ENCODE results near the gene MTCL1. TPM values are rescaled to one million over a fixed set of nuclear protein-coding genes. Genes with fewer than 3 reads are reported as not detected.

MTCL1 gene
- total and polyA plus RNA-seq, 2 donors: 11.0 to 15.9 TPM

GRCh38 chr18:8820396-8821082 lies 115.2 kb downstream of the MTCL1 start:
- no peaks in the 10 kb centered on the region for H3K9me3 ChIP-seq (ENCODE audit: control insufficient read depth in 2 of 2, insufficient read depth in 1 of 2, low read length in 1 of 2)
- H3K4me3 ChIP-seq (ENCODE audit: low read length in 2 of 2): no peak overlapping the region
- H3K36me3 ChIP-seq (ENCODE audit: control insufficient read depth in 2 of 2, insufficient read depth in 2 of 2, low read length in 1 of 2): no peaks in the 10 kb centered on the region
- no peak overlapping the region for H3K27ac ChIP-seq (ENCODE audit: low read depth in 1 of 2, low read length in 1 of 2)
- DNase-seq (ENCODE audit: low read depth in 6 of 9, low spot score in 9 of 9): peak in 2 of 9 donors; percentile 8 to 32
- no peaks in the 10 kb centered on the region for H3K27me3 ChIP-seq (ENCODE audit: control insufficient read depth in 2 of 2, insufficient read depth in 1 of 2, low read length in 1 of 2)
- H3K4me1 ChIP-seq (ENCODE audit: control insufficient read depth in 2 of 2, insufficient read depth in 2 of 2, low read length in 2 of 2): peaks cover 0 to 9% of the 10 kb centered on the region in 2 donors
- WGBS: 77% methylated on average over 9 of the region's 9 CpGs

- WGBS: 89% methylated on average over 3 of the region's 3 CpGs
- Histone ChIP-seq H3K9me3 (ENCODE audit: control insufficient read depth in 2 of 2, insufficient read depth in 1 of 2, low read length in 1 of 2) (no peaks in the 10 kb centered on the region), H3K4me3 (ENCODE audit: low read length in 2 of 2) (no peak overlapping the region), H3K27ac (ENCODE audit: low read depth in 1 of 2, low read length in 1 of 2) (no peak overlapping the region), H3K27me3 (ENCODE audit: control insufficient read depth in 2 of 2, insufficient read depth in 1 of 2, low read length in 1 of 2) (no peaks in the 10 kb centered on the region), H3K4me1 (ENCODE audit: control insufficient read depth in 2 of 2, insufficient read depth in 2 of 2, low read length in 2 of 2) (peaks cover 0 to 9% of the 10 kb centered on the region in 2 donors), H3K36me3 (ENCODE audit: control insufficient read depth in 2 of 2, insufficient read depth in 2 of 2, low read length in 1 of 2) (no peaks in the 10 kb centered on the region)
- DNase-seq (ENCODE audit: low read depth in 6 of 9, low spot score in 9 of 9): peak in 1 of 9 donors; percentile 13
Observed at GRCh38 chr18:8821083-8821465, 115.7 kb downstream of the MTCL1 start.

- no peaks in the 10 kb centered on the region for H3K27me3 ChIP-seq (ENCODE audit: control insufficient read depth in 2 of 2, insufficient read depth in 1 of 2, low read length in 1 of 2)
- DNase-seq (ENCODE audit: low read depth in 6 of 9, low spot score in 9 of 9): no peak
- no peaks in the 10 kb centered on the region for H3K9me3 ChIP-seq (ENCODE audit: control insufficient read depth in 2 of 2, insufficient read depth in 1 of 2, low read length in 1 of 2)
- H3K27ac ChIP-seq (ENCODE audit: low read depth in 1 of 2, low read length in 1 of 2): no peak overlapping the region
- WGBS: 95% methylated on average over 1 of the region's 1 CpG
- H3K4me1 ChIP-seq (ENCODE audit: control insufficient read depth in 2 of 2, insufficient read depth in 2 of 2, low read length in 2 of 2): peaks cover 0 to 9% of the 10 kb centered on the region in 2 donors
- H3K36me3 ChIP-seq (ENCODE audit: control insufficient read depth in 2 of 2, insufficient read depth in 2 of 2, low read length in 1 of 2): no peaks in the 10 kb centered on the region
- H3K4me3 ChIP-seq (ENCODE audit: low read length in 2 of 2): no peak overlapping the region
Observed at GRCh38 chr18:8821531-8821930, 116.2 kb downstream of the MTCL1 start.

GRCh38 chr18:8822643-8823042 lies 117.3 kb downstream of the MTCL1 start:
- peaks cover 0 to 9% of the 10 kb centered on the region in 2 donors for H3K4me1 ChIP-seq (ENCODE audit: control insufficient read depth in 2 of 2, insufficient read depth in 2 of 2, low read length in 2 of 2)
- H3K36me3 ChIP-seq (ENCODE audit: control insufficient read depth in 2 of 2, insufficient read depth in 2 of 2, low read length in 1 of 2): no peaks in the 10 kb centered on the region
- no peak overlapping the region for H3K27ac ChIP-seq (ENCODE audit: low read depth in 1 of 2, low read length in 1 of 2)
- WGBS: 98% methylated on average over 10 of the region's 10 CpGs
- H3K9me3 ChIP-seq (ENCODE audit: control insufficient read depth in 2 of 2, insufficient read depth in 1 of 2, low read length in 1 of 2): no peaks in the 10 kb centered on the region
- H3K27me3 ChIP-seq (ENCODE audit: control insufficient read depth in 2 of 2, insufficient read depth in 1 of 2, low read length in 1 of 2): no peaks in the 10 kb centered on the region
- H3K4me3 ChIP-seq (ENCODE audit: low read length in 2 of 2): no peak overlapping the region
- DNase-seq (ENCODE audit: low read depth in 6 of 9, low spot score in 9 of 9): no peak

- Histone ChIP-seq H3K27ac (ENCODE audit: low read depth in 1 of 2, low read length in 1 of 2) (no peak overlapping the region), H3K9me3 (ENCODE audit: control insufficient read depth in 2 of 2, insufficient read depth in 1 of 2, low read length in 1 of 2) (no peaks in the 10 kb centered on the region), H3K36me3 (ENCODE audit: control insufficient read depth in 2 of 2, insufficient read depth in 2 of 2, low read length in 1 of 2) (no peaks in the 10 kb centered on the region), H3K4me1 (ENCODE audit: control insufficient read depth in 2 of 2, insufficient read depth in 2 of 2, low read length in 2 of 2) (peaks cover 0 to 9% of the 10 kb centered on the region in 2 donors), H3K4me3 (ENCODE audit: low read length in 2 of 2) (no peak overlapping the region), H3K27me3 (ENCODE audit: control insufficient read depth in 2 of 2, insufficient read depth in 1 of 2, low read length in 1 of 2) (no peaks in the 10 kb centered on the region)
- no peak for DNase-seq (ENCODE audit: low read depth in 6 of 9, low spot score in 9 of 9)
- WGBS: 96% methylated on average over 6 of the region's 6 CpGs
Observed at GRCh38 chr18:8823530-8823929, 118.2 kb downstream of the MTCL1 start.

GRCh38 chr18:8824846-8825245 lies 119.5 kb downstream of the MTCL1 start:
- no peak for DNase-seq (ENCODE audit: low read depth in 6 of 9, low spot score in 9 of 9)
- Histone ChIP-seq H3K27me3 (ENCODE audit: control insufficient read depth in 2 of 2, insufficient read depth in 1 of 2, low read length in 1 of 2) (no peaks in the 10 kb centered on the region), H3K27ac (ENCODE audit: low read depth in 1 of 2, low read length in 1 of 2) (no peak overlapping the region), H3K9me3 (ENCODE audit: control insufficient read depth in 2 of 2, insufficient read depth in 1 of 2, low read length in 1 of 2) (no peaks in the 10 kb centered on the region), H3K4me3 (ENCODE audit: low read length in 2 of 2) (no peak overlapping the region), H3K4me1 (ENCODE audit: control insufficient read depth in 2 of 2, insufficient read depth in 2 of 2, low read length in 2 of 2) (peaks cover 0 to 9% of the 10 kb centered on the region in 2 donors), H3K36me3 (ENCODE audit: control insufficient read depth in 2 of 2, insufficient read depth in 2 of 2, low read length in 1 of 2) (no peaks in the 10 kb centered on the region)
- WGBS: 98% methylated on average over 20 of the region's 20 CpGs

GRCh38 chr18:8825273-8825672 lies 119.9 kb downstream of the MTCL1 start:
- Histone ChIP-seq H3K27ac (ENCODE audit: low read depth in 1 of 2, low read length in 1 of 2) (no peak overlapping the region), H3K36me3 (ENCODE audit: control insufficient read depth in 2 of 2, insufficient read depth in 2 of 2, low read length in 1 of 2) (no peaks in the 10 kb centered on the region), H3K9me3 (ENCODE audit: control insufficient read depth in 2 of 2, insufficient read depth in 1 of 2, low read length in 1 of 2) (no peaks in the 10 kb centered on the region), H3K4me1 (ENCODE audit: control insufficient read depth in 2 of 2, insufficient read depth in 2 of 2, low read length in 2 of 2) (peaks cover 0 to 9% of the 10 kb centered on the region in 2 donors), H3K27me3 (ENCODE audit: control insufficient read depth in 2 of 2, insufficient read depth in 1 of 2, low read length in 1 of 2) (no peaks in the 10 kb centered on the region), H3K4me3 (ENCODE audit: low read length in 2 of 2) (no peak overlapping the region)
- DNase-seq (ENCODE audit: low read depth in 6 of 9, low spot score in 9 of 9): no peak
- 98% methylated on average over 13 of the region's 13 CpGs for WGBS

- no peak overlapping the region for H3K4me3 ChIP-seq (ENCODE audit: low read length in 2 of 2)
- peak overlapping the region in 1 of 2 donors; percentile 33 for H3K27ac ChIP-seq (ENCODE audit: low read depth in 1 of 2, low read length in 1 of 2)
- peaks cover 0 to 3% of the 10 kb centered on the region in 2 donors for H3K4me1 ChIP-seq (ENCODE audit: control insufficient read depth in 2 of 2, insufficient read depth in 2 of 2, low read length in 2 of 2)
- H3K36me3 ChIP-seq (ENCODE audit: control insufficient read depth in 2 of 2, insufficient read depth in 2 of 2, low read length in 1 of 2): no peaks in the 10 kb centered on the region
- no peaks in the 10 kb centered on the region for H3K27me3 ChIP-seq (ENCODE audit: control insufficient read depth in 2 of 2, insufficient read depth in 1 of 2, low read length in 1 of 2)
- 93% methylated on average over 20 of the region's 20 CpGs for WGBS
- DNase-seq (ENCODE audit: low read depth in 6 of 9, low spot score in 9 of 9): no peak
- no peaks in the 10 kb centered on the region for H3K9me3 ChIP-seq (ENCODE audit: control insufficient read depth in 2 of 2, insufficient read depth in 1 of 2, low read length in 1 of 2)
Observed at GRCh38 chr18:8825729-8826375, 120.5 kb downstream of the MTCL1 start.

- no peaks in the 10 kb centered on the region for H3K36me3 ChIP-seq (ENCODE audit: control insufficient read depth in 2 of 2, insufficient read depth in 2 of 2, low read length in 1 of 2)
- no peaks in the 10 kb centered on the region for H3K9me3 ChIP-seq (ENCODE audit: control insufficient read depth in 2 of 2, insufficient read depth in 1 of 2, low read length in 1 of 2)
- WGBS: 84% methylated on average over 3 of the region's 3 CpGs
- DNase-seq (ENCODE audit: low read depth in 6 of 9, low spot score in 9 of 9): no peak
- no peak overlapping the region for H3K27ac ChIP-seq (ENCODE audit: low read depth in 1 of 2, low read length in 1 of 2)
- no peak overlapping the region for H3K4me3 ChIP-seq (ENCODE audit: low read length in 2 of 2)
- H3K27me3 ChIP-seq (ENCODE audit: control insufficient read depth in 2 of 2, insufficient read depth in 1 of 2, low read length in 1 of 2): no peaks in the 10 kb centered on the region
- no peaks in the 10 kb centered on the region for H3K4me1 ChIP-seq (ENCODE audit: control insufficient read depth in 2 of 2, insufficient read depth in 2 of 2, low read length in 2 of 2)
Observed at GRCh38 chr18:8826514-8826913, 121.2 kb downstream of the MTCL1 start.

Data from thymus (tissue), 11 donors.